B cell (primary cell): ENCODE data around the gene OR8D1. TPM values are rescaled to one million over a fixed set of nuclear protein-coding genes. Genes with fewer than 3 reads are reported as not detected.

ENCODE experiments used
- ATAC-seq: fragments of 200-7000 bp; cut with Tn5 transposase; one replicate; pipeline ENCODE4 v1.10.0; 2021; ENCODE audit warnings: low read depth, mild to moderate bottlenecking, moderate number of reproducible peaks, moderate library complexity
- CTCF ChIA-PET: fragments of 350-600 bp; sonication (Branson Sonifier 250); formaldehyde crosslinking; loops from one replicate; lab custom pipeline; 2021; ENCODE audit warnings: antibody characterized with exemption, inconsistent platforms; lab: Charles Lee
- POLR2A ChIA-PET: fragments of 350-600 bp; sonication (Branson Sonifier 250); formaldehyde crosslinking; loops from one replicate; lab custom pipeline; 2021; ENCODE audit warnings: antibody characterized with exemption; lab: Charles Lee
- DNase-seq: peaks from one replicate; pipeline ENCODE4 v3.0.0; 2013
- H2AFZ ChIP-seq: 2 replicates; pipeline ENCODE4 v1.6.1; 2012; ENCODE audit warnings: mild to moderate bottlenecking, low read depth, low read length; ENCODE audit not compliant: insufficient read depth, poor library complexity, severe bottlenecking
- H3K27ac ChIP-seq, 2 donors: 1 replicate in 1 of 2; 2 replicates in 1 of 2; pipeline ENCODE4 v1.5.1; 2012 to 2013; ENCODE audit warnings: low read length in 2 of 2, mild to moderate bottlenecking in 2 of 2, moderate library complexity in 1 of 2
- H3K27me3 ChIP-seq, 4 experiments: fragments of 200-600 bp in 1 of 4; sonication (generic) in 1 of 4; replicated peaks in 1 of 4; 1 replicate in 2 of 4; 2 replicates in 2 of 4; pipeline versions ENCODE4 v1.6.1 to v1.7.0; 2013 to 2016; ENCODE audit warnings: low read length in 3 of 4, mild to moderate bottlenecking in 2 of 4, mixed read lengths in 1 of 4, moderate library complexity in 1 of 4; ENCODE audit not compliant: insufficient read depth in 4 of 4, control insufficient read depth in 3 of 4; ENCODE audit errors: control extremely low read depth in 1 of 4
- H3K36me3 ChIP-seq, 2 experiments: replicated peaks in 1 of 2; 1 replicate in 1 of 2; 2 replicates in 1 of 2; pipeline versions ENCODE4 v1.6.1 to v1.7.1; 2013; ENCODE audit warnings: low read length in 1 of 2; ENCODE audit not compliant: insufficient read depth in 2 of 2, control insufficient read depth in 1 of 2; ENCODE audit errors: control extremely low read depth in 1 of 2, extremely low read depth in 1 of 2
- H3K4me1 ChIP-seq, 2 donors: fragments of 200-600 bp in 1 of 2; sonication (generic) in 1 of 2; 1 replicate in 1 of 2; 2 replicates in 1 of 2; pipeline versions ENCODE4 v1.5.1 to v1.6.1; 2013 to 2017; ENCODE audit warnings: low read length in 2 of 2; ENCODE audit not compliant: control insufficient read depth in 2 of 2, insufficient read depth in 2 of 2
- H3K4me2 ChIP-seq: replicated peaks from 2 replicates; pipeline ENCODE3; 2012; ENCODE audit warnings: mild to moderate bottlenecking, low read depth, low read length; ENCODE audit not compliant: poor library complexity, severe bottlenecking
- H3K4me3 ChIP-seq, 5 experiments: fragments of 200-600 bp in 1 of 5; sonication (generic) in 1 of 5; 1 replicate in 3 of 5; 2 replicates in 2 of 5; pipeline versions ENCODE4 v1.5.1 to v1.7.0; 2011 to 2016; ENCODE audit warnings: low read length in 4 of 5, mild to moderate bottlenecking in 4 of 5, low read depth in 2 of 5, control low read depth in 1 of 5, moderate library complexity in 1 of 5; ENCODE audit not compliant: insufficient read depth in 1 of 5; ENCODE audit errors: control extremely low read depth in 1 of 5, extremely low read depth in 1 of 5
- H3K79me2 ChIP-seq: fragments of 200-600 bp; sonication (generic); one replicate; pipeline ENCODE4 v1.6.0; 2016; ENCODE audit warnings: low read length; ENCODE audit not compliant: control insufficient read depth, insufficient read depth
- H3K9ac ChIP-seq: fragments of 200-600 bp; sonication (generic); 2 replicates; pipeline ENCODE4 v1.6.1; 2017; ENCODE audit warnings: mild to moderate bottlenecking, low read length, moderate library complexity
- H3K9me3 ChIP-seq, 3 donors: one replicate each; pipeline versions ENCODE4 v1.6.1 to v1.7.1; 2013; ENCODE audit warnings: low read length in 2 of 3; ENCODE audit not compliant: control insufficient read depth in 2 of 3, insufficient read depth in 1 of 3; ENCODE audit errors: control extremely low read depth in 1 of 3
- H4K20me1 ChIP-seq: 2 replicates; pipeline ENCODE4 v1.6.0; 2012; ENCODE audit warnings: mild to moderate bottlenecking, low read length; ENCODE audit not compliant: insufficient read depth, control insufficient read depth, poor library complexity, severe bottlenecking
- H3K27ac Mint-ChIP-seq: one replicate; pipeline ENCODE4 v1.8.0; 2021; ENCODE audit warnings: mixed read lengths
- H3K27me3 Mint-ChIP-seq: one replicate; pipeline ENCODE4 v1.8.0; 2021; ENCODE audit warnings: mixed read lengths
- H3K4me1 Mint-ChIP-seq: one replicate; pipeline ENCODE4 v1.8.0; 2021; ENCODE audit warnings: mixed read lengths
- H3K4me3 Mint-ChIP-seq: one replicate; pipeline ENCODE4 v1.8.0; 2021; ENCODE audit warnings: mixed read lengths
- H3K9me3 Mint-ChIP-seq: one replicate; pipeline ENCODE4 v1.8.0; 2022; ENCODE audit warnings: mixed read lengths; ENCODE audit not compliant: insufficient read depth
- CTCF ChIP-seq: fragments of 200-600 bp; IDR thresholded peaks from one replicate; pipeline ENCODE4 v1.8.0; 2022; ENCODE audit warnings: antibody characterized with exemption, mild to moderate bottlenecking
- EZH2 ChIP-seq: IDR thresholded peaks from 2 replicates; pipeline ENCODE4 v1.6.1; 2012; ENCODE audit warnings: borderline replicate concordance, low read depth, mild to moderate bottlenecking, moderate library complexity, low read length; ENCODE audit not compliant: insufficient read depth, poor library complexity, severe bottlenecking
- WGBS: methylation state at CpG from one replicate; pipeline ENCODE4 v1.1.5; 2013; ENCODE audit warnings: missing lambda C conversion rate; ENCODE audit not compliant: insufficient coverage; 5-methylcytosine and 5-hydroxymethylcytosine counted together
- intact Hi-C: fragments of 100-400 bp; cut with micrococcal nuclease; formaldehyde crosslinking; loops from one replicate; pipeline ENCODE4 v1.10.0; 2022
- polyA plus RNA-seq: library from polyadenylated mRNA; depleted of rRNA; stranded (reverse); fragments of >200 nt; gene quantifications from 2 replicates; pipeline ENCODE4 v1.2.3, GENCODE V29; 2012
- total RNA-seq, 2 donors: library from RNA; stranded (reverse); fragments of 120-200 nt in 1 of 2; gene quantifications; 1 replicate in 1 of 2; 2 replicates in 1 of 2; pipeline versions ENCODE4 v1.2.3 to v1.2.4, GENCODE V29; 2013 to 2022

The OR8D1 gene
- total and polyA plus RNA-seq, 2 donors (not counting 1 experiment from before 2014, with no cell fraction given) = 0.12 TPM; not detected in 1

GRCh38 chr11:124346311-124346955 lies 32.7 kb upstream of the OR8D1 start:
- Mint-ChIP-seq H3K4me3 (no peak overlapping the region), H3K27me3 (peaks cover 13% of the 10 kb centered on the region), H3K4me1 (no peaks in the 10 kb centered on the region), H3K27ac (no peak overlapping the region), H3K9me3 (no peaks in the 10 kb centered on the region)
- H4K20me1 ChIP-seq = no peaks in the 10 kb centered on the region
- peaks cover 0 to 1% (median 0%) of the 10 kb centered on the region in 3 donors for H3K9me3 ChIP-seq
- H3K27ac ChIP-seq = no peak overlapping the region
- H2AFZ ChIP-seq = no peak overlapping the region
- 88% methylated on average over 1 of the region's 3 CpGs for WGBS
- ChIA-PET POLR2A (no interaction called here), CTCF (no interaction called here)
- TF ChIP-seq EZH2 = no peak
- no peak for TF ChIP-seq CTCF
- intact Hi-C loops = no loop called here
- H3K4me3 ChIP-seq = no peak overlapping the region
- DNase-seq = no peak
- H3K4me2 ChIP-seq = no peak overlapping the region
- ATAC-seq = no peak
- peaks cover 0 to 4% (median 1%) of the 10 kb centered on the region in 4 experiments for H3K27me3 ChIP-seq
- H3K79me2 ChIP-seq = no peaks in the 10 kb centered on the region
- no peak overlapping the region for H3K9ac ChIP-seq
- no peaks in the 10 kb centered on the region for H3K4me1 ChIP-seq
- H3K36me3 ChIP-seq = no peaks in the 10 kb centered on the region

GRCh38 chr11:124344346-124344745 lies 30.6 kb upstream of the OR8D1 start:
- no peak overlapping the region for H3K4me3 ChIP-seq
- no peak for TF ChIP-seq EZH2
- no peak for TF ChIP-seq CTCF
- H3K36me3 ChIP-seq = no peaks in the 10 kb centered on the region
- H3K4me1 ChIP-seq = peaks cover 0 to 6% of the 10 kb centered on the region in 2 donors
- no peak overlapping the region for H3K27ac ChIP-seq
- no peak overlapping the region for H3K9ac ChIP-seq
- Mint-ChIP-seq H3K27ac (no peak overlapping the region), H3K9me3 (no peaks in the 10 kb centered on the region), H3K4me3 (no peak overlapping the region), H3K27me3 (peaks cover 13% of the 10 kb centered on the region), H3K4me1 (peaks cover 5% of the 10 kb centered on the region)
- CTCF ChIA-PET = no interaction called here
- peaks cover 0 to 4% (median 1%) of the 10 kb centered on the region in 4 experiments for H3K27me3 ChIP-seq
- no peak overlapping the region for H3K4me2 ChIP-seq
- no peaks in the 10 kb centered on the region for H4K20me1 ChIP-seq
- WGBS = no CpG with 5 or more reads among the region's 5 CpGs
- no peak for DNase-seq
- intact Hi-C loops = no loop called here
- POLR2A ChIA-PET = no interaction called here
- no peak for ATAC-seq
- peaks cover 0 to 1% (median 0%) of the 10 kb centered on the region in 3 donors for H3K9me3 ChIP-seq
- H2AFZ ChIP-seq = no peak overlapping the region
- no peaks in the 10 kb centered on the region for H3K79me2 ChIP-seq
